K562 (cell line): ENCODE measurements around the gene MPL. TPM values are rescaled to one million over a fixed set of nuclear protein-coding genes. Genes with fewer than 3 reads are reported as not detected.

Source experiments
- ATAC-seq: fragments of 200-7000 bp; cut with Tn5 transposase; 3 replicates; pipeline ENCODE4 v1.9.1; 2020; ENCODE audit warnings: moderate library complexity
- BruUV-seq: library from RNA; stranded (reverse); fragments of 400-500 nt; replicated peaks from 2 replicates; lab custom pipeline; 2021; lab: Mats Ljungman, UMichigan
- CTCF ChIA-PET: fragments of 300-600 bp; formaldehyde crosslinking; extraction: SDS; loops from one replicate; lab custom pipeline; 2021; ENCODE audit warnings: low intra/inter-chr PET ratio; lab: Yijun Ruan, JAX
- POLR2A ChIA-PET: fragments of 300-600, 350-650 bp; sonication (Branson Sonifier 250); formaldehyde crosslinking; extraction: SDS; loops from one replicate; lab custom pipeline; 2021; ENCODE audit warnings: antibody characterized with exemption, inconsistent platforms; lab: Yijun Ruan, JAX
- DNase-seq, 4 experiments: peaks; one replicate each; pipeline versions ENCODE4 v3.0.0 to v3.0.0-alpha.2; 2011 to 2018; ENCODE audit warnings: low spot score in 3 of 4, mixed read lengths in 3 of 4; ENCODE audit errors: extremely low read depth in 1 of 4
- FAIRE-seq: peaks from 2 replicates; lab custom pipeline; 2011; peaks lifted over from hg19 to GRCh38; lab: Jason Lieb, UNC
- H2AFZ ChIP-seq: 2 replicates; pipeline ENCODE4 v1.6.0; 2011; ENCODE audit warnings: low read depth, low read length, control low read depth, inconsistent platforms
- H3K27ac ChIP-seq: fragments of 200-600 bp; 3 replicates; pipeline ENCODE4 v1.8.0; 2011; ENCODE audit warnings: low read depth, mild to moderate bottlenecking, control low read depth, inconsistent platforms, low read length, moderate library complexity, mixed read lengths; ENCODE audit errors: extremely low read depth
- H3K27me3 ChIP-seq, 2 experiments: fragments of 300-600 bp in 1 of 2; 2 replicates in 1 of 2; 3 replicates in 1 of 2; pipeline versions ENCODE4 v1.6.0 to v1.8.0; 2011; ENCODE audit warnings: inconsistent platforms in 2 of 2, low read length in 2 of 2, mild to moderate bottlenecking in 1 of 2, mixed read lengths in 1 of 2, moderate library complexity in 1 of 2; ENCODE audit not compliant: control insufficient read depth in 2 of 2, insufficient read depth in 2 of 2
- H3K36me3 ChIP-seq: fragments of 300-600 bp; 3 replicates; pipeline ENCODE4 v1.8.0; 2011; ENCODE audit warnings: mild to moderate bottlenecking, low read length, inconsistent platforms; ENCODE audit not compliant: control insufficient read depth, insufficient read depth
- H3K4me1 ChIP-seq, 2 experiments: fragments of 200-600 bp in 1 of 2; replicated peaks in 1 of 2; 2 replicates in 1 of 2; 3 replicates in 1 of 2; pipeline versions ENCODE4 v1.5.1 to v1.8.0; 2011; ENCODE audit warnings: inconsistent platforms in 2 of 2, low read length in 2 of 2, mild to moderate bottlenecking in 1 of 2, mixed read lengths in 1 of 2, moderate library complexity in 1 of 2; ENCODE audit not compliant: control insufficient read depth in 2 of 2, insufficient read depth in 2 of 2
- H3K4me2 ChIP-seq: 2 replicates; pipeline ENCODE4 v1.6.1; 2011; ENCODE audit warnings: low read length, control low read depth, inconsistent platforms, mixed read lengths; ENCODE audit not compliant: insufficient read depth
- H3K4me3 ChIP-seq: fragments of 200-600 bp; sonication (generic), shearing (Covaris generic); 2 replicates; pipeline ENCODE4 v1.5.1; 2016; ENCODE audit warnings: control low read depth, inconsistent platforms
- H3K79me2 ChIP-seq: fragments of 200-600 bp; 3 replicates; pipeline ENCODE4 v1.8.0; 2011; ENCODE audit warnings: low read length, inconsistent platforms; ENCODE audit not compliant: control insufficient read depth, insufficient read depth
- H3K9ac ChIP-seq, 2 experiments: 2 replicates each; pipeline versions ENCODE4 v1.6.0 to v1.6.1; 2011; ENCODE audit warnings: low read depth in 2 of 2, low read length in 2 of 2, control low read depth in 1 of 2, inconsistent platforms in 1 of 2, mild to moderate bottlenecking in 1 of 2, mixed read lengths in 1 of 2; ENCODE audit not compliant: insufficient read depth in 1 of 2
- H3K9me1 ChIP-seq: one replicate; pipeline ENCODE4 v1.6.0; 2011; ENCODE audit warnings: inconsistent platforms, mild to moderate bottlenecking, low read length, moderate library complexity; ENCODE audit not compliant: control insufficient read depth, insufficient read depth
- H3K9me3 ChIP-seq: replicated peaks from 2 replicates; pipeline ENCODE4 v1.5.1; 2011; ENCODE audit warnings: low read depth, low read length, inconsistent platforms; ENCODE audit not compliant: control insufficient read depth, insufficient read depth
- H4K20me1 ChIP-seq: replicated peaks from 2 replicates; pipeline ENCODE4 v1.6.1; 2011; ENCODE audit warnings: low read length, inconsistent platforms, mixed read lengths; ENCODE audit not compliant: control insufficient read depth, insufficient read depth
- BRCA1 ChIP-seq, 2 experiments: fragments of 450-650 bp in 1 of 2; sonication (generic) in 1 of 2; formaldehyde crosslinking in 1 of 2; IDR thresholded peaks; 2 replicates each; pipeline versions ENCODE4 v1.5.0 to v1.6.1; 2017 to 2020; ENCODE audit warnings: mild to moderate bottlenecking in 1 of 2, missing genetic modification reagents in 1 of 2
- CBFB ChIP-seq: sonication (generic); formaldehyde crosslinking; IDR thresholded peaks from 2 replicates; pipeline ENCODE4 v1.4.0; 2020; ENCODE audit warnings: mild to moderate bottlenecking, missing genetic modification reagents
- FOXJ2 ChIP-seq: fragments of 200-800 bp; sonication (Bioruptor generic); IDR thresholded peaks from 2 replicates; pipeline ENCODE4 v1.6.1; 2016; ENCODE audit warnings: missing genetic modification characterization, missing compliant biosample characterization
- FUS ChIP-seq: fragments of 200-400 bp; formaldehyde crosslinking; optimal IDR thresholded peaks from 2 replicates; pipeline ENCODE3; 2017; ENCODE audit warnings: low read depth, low read length
- HNRNPL ChIP-seq: fragments of 200-400 bp; formaldehyde crosslinking; IDR thresholded peaks from 2 replicates; pipeline ENCODE4 v1.6.1; 2017; ENCODE audit warnings: low read depth, mild to moderate bottlenecking, low read length
- MAFK ChIP-seq: IDR thresholded peaks from 2 replicates; pipeline ENCODE4 v1.6.1; 2011; ENCODE audit warnings: low read length, improper control_type of control experiment
- PML ChIP-seq: IDR thresholded peaks from 2 replicates; pipeline ENCODE4 v1.6.1; 2012; ENCODE audit warnings: low read length, inconsistent platforms
- SMAD1 ChIP-seq: fragments of 150-350 bp; IDR thresholded peaks from 2 replicates; pipeline ENCODE4 v1.6.1; 2014; ENCODE audit warnings: low read length, low read depth; ENCODE audit not compliant: partially characterized antibody
- SMARCB1 ChIP-seq: IDR thresholded peaks from 2 replicates; pipeline ENCODE4 v1.6.1; 2011; ENCODE audit warnings: improper control_type of control experiment, low read depth; ENCODE audit not compliant: insufficient read length
- ZNF224 ChIP-seq: sonication (generic); formaldehyde crosslinking; IDR thresholded peaks from 2 replicates; pipeline ENCODE4 v1.8.0; 2022; ENCODE audit warnings: mild to moderate bottlenecking, missing genetic modification reagents
- WGBS: fragments of 100-300 bp; shearing (Covaris generic); methylation state at CpG from one replicate; pipeline ENCODE4 v1.1.6; 2016; ENCODE audit warnings: low coverage, mixed read lengths; ENCODE audit not compliant: insufficient coverage; ENCODE audit errors: missing lambda C conversion rate; 5-methylcytosine and 5-hydroxymethylcytosine counted together
- in situ Hi-C: fragments of 300-500 bp; cut with MboI; formaldehyde crosslinking; loops from 4 replicates; pipeline ENCODE4 v1.15.0; 2018; ENCODE audit warnings: inconsistent platforms, mixed read lengths
- intact Hi-C: fragments of 100-400 bp; cut with micrococcal nuclease; formaldehyde crosslinking; loops from 2 replicates; pipeline ENCODE4 v1.14.2; 2022
- polyA plus RNA-seq, 8 experiments: library from polyadenylated mRNA; depleted of rRNA in 4 of 8; stranded (reverse) in 5 of 8; unstranded in 3 of 8; fragments of >200 nt; fragmentation: Nextera tagmentation in 2 of 8; fragmentation: Illumina TruSeq in 1 of 8; extraction: Ambion mirVana in 2 of 8; extraction: Trizol in 1 of 8; gene quantifications; 2 replicates each; pipeline versions ENCODE4 v1.2.1 to v1.2.3, GENCODE V29; 2011 to 2014; ENCODE audit warnings: inconsistent platforms in 1 of 8, missing spikeins in 1 of 8
- total RNA-seq, 7 experiments: library from RNA; depleted of rRNA in 6 of 7; stranded (reverse); fragments of >200 nt in 6 of 7; fragmentation: Illumina TruSeq in 2 of 7; extraction: Trizol in 2 of 7; gene quantifications; 2 replicates each; pipeline versions ENCODE4 v1.2.1 to v1.2.3, GENCODE V29; 2011 to 2021; ENCODE audit warnings: low replicate concordance in 1 of 7
- TF ChIP-seq, protein P1 (sequence below): fragments of 450-650 bp; IDR thresholded peaks from 2 replicates; pipeline ENCODE4 v1.6.1; 2016
- TF ChIP-seq, protein P2 (sequence below): sonication (generic); formaldehyde crosslinking; IDR thresholded peaks from 2 replicates; pipeline ENCODE4 v1.8.1; 2022; ENCODE audit warnings: missing genetic modification reagents

Gene MPL
- total and polyA plus RNA-seq, 9 of the 15 experiments (the other 6 are each of a cell fraction or from before 2014, with no cell fraction given) = not detected

DNA sequence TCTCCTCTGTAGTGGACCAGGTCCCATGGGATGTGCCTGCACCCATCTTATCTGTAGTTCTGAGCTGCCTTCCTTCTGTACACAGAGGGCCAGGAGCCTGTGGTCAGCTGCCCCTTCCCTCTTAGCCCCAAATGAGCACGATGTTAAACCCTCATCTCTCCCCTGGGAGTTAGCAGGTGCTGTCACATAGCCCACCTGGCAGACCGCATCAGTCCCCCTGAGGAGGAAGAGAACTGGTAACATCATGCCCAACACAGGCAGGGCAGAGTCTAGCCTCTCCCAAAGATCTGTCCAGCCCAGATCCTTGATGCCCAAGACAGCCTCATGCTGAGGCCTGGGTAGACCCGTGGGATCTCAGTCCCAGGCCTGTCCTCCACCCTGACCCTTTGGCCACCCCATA, 32.2 kb upstream of the MPL start:
- intact Hi-C loops (no loop called here), in situ Hi-C loops (no loop called here)
- ChIA-PET CTCF (no interaction called here), POLR2A (interaction anchor here (0.6 kb wide), 1 partner anchor 52 kb away, joined by 3 read pairs; no protein-coding TSS in a partner anchor)
- TF ChIP-seq ZNF224 = no peak
- 0 out of 2 replicates have a peak, but pooled peaks cover 2% of the 10 kb centered on the region for H3K9me3 ChIP-seq
- no peak for DNase-seq
- peaks cover 4 to 19% of the 10 kb centered on the region in 2 experiments; a peak in 4 of 5 replicates for H3K4me1 ChIP-seq
- H3K9ac ChIP-seq = no peak overlapping the region
- 9% methylated on average over 3 of the region's 3 CpGs for WGBS
- H3K9me1 ChIP-seq = no peaks in the 10 kb centered on the region
- no peaks in the 10 kb centered on the region for H3K36me3 ChIP-seq
- H3K27me3 ChIP-seq = peaks cover 23 to 81% of the 10 kb centered on the region in 2 experiments
- peak overlapping the region; percentile 46; the same call in 1 of the 2 replicates for H2AFZ ChIP-seq
- no peak overlapping the region for H3K4me3 ChIP-seq
- H4K20me1 ChIP-seq = peaks cover 4% of the 10 kb centered on the region; the same call in 1 of the 2 replicates
- no peak for FAIRE-seq
- no TSS peak for BruUV-seq
- H3K79me2 ChIP-seq = no peaks in the 10 kb centered on the region
- ATAC-seq = no peak
- peak overlapping the region; percentile 44; the same call in 1 of the 2 replicates for H3K4me2 ChIP-seq
- no peak overlapping the region for H3K27ac ChIP-seq

DNA sequence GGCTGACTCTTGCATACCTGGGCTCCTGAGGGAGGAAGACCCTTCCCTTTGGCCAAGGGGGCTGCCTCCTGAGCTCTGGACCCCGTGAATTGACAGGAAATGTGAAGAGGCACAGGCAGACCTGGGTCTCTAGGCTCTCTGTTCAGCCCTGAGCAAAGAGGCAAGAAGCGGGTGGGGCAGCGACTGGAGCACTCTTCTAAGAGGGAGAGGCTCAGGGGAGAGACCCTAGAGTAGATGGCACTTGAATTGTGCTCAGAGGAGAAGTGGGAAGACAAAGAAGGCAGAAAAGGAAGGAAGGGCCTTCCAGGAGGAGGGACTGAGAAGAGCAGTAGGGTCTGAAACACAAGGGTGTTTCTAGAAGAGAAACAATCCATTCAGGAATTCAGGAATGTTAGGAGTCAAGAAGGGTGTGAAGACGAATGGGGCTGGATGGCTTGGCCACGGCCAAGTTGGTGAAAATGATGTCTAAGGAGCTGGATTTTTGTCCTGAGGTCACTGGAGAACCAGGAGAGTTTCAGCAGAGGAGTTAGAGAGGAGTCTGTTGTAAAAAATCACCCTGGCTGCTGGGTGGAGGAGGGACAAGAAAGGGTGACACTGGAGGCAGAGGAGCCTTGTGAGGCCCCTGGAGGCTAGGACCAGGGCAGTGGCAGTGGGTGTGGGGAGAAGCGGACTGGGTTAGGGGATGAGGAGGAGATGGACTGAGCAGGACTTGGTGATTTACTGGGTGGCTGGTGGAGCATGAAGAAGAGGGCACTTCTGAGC, 31.5 kb upstream of the MPL start:
- DNase-seq (no peak), ATAC-seq (no peak), FAIRE-seq (peak; percentile 57)
- in situ Hi-C loops = no loop called here
- intact Hi-C loops = no loop called here
- Histone ChIP-seq H3K79me2 (no peaks in the 10 kb centered on the region), H3K9me3 (0 out of 2 replicates have a peak, but pooled peaks cover 2% of the 10 kb centered on the region), H3K9me1 (no peaks in the 10 kb centered on the region), H3K27me3 (peaks cover 23 to 87% of the 10 kb centered on the region in 2 experiments), H3K36me3 (no peaks in the 10 kb centered on the region), H3K27ac (no peak overlapping the region), H4K20me1 (peaks cover 4% of the 10 kb centered on the region; the same call in 1 of the 2 replicates), H3K9ac (no peak overlapping the region), H3K4me1 (peaks cover 4 to 19% of the 10 kb centered on the region in 2 experiments; a peak in 4 of 5 replicates), H2AFZ (no peak overlapping the region), H3K4me2 (no peak overlapping the region), H3K4me3 (no peak overlapping the region)
- ChIA-PET CTCF (no interaction called here), POLR2A (interaction anchor here (0.8 to 1.5 kb wide), 3 partner anchors 24 to 83 kb away, joined by 4 to 7 read pairs (median 4); partner anchors contain the start of genes MED8 and SZT2)
- BruUV-seq = no TSS peak
- WGBS = 8% methylated on average over 6 of the region's 6 CpGs
- no peak for TF ChIP-seq SMARCB1
- TF ChIP-seq HNRNPL = no peak
- no peak for TF ChIP-seq FOXJ2 (tag)
- no peak for TF ChIP-seq SMAD1
- TF ChIP-seq PML = no peak
- TF ChIP-seq CBFB (CRISPR knock-in tag) = no peak
- TF ChIP-seq, protein P1, sequence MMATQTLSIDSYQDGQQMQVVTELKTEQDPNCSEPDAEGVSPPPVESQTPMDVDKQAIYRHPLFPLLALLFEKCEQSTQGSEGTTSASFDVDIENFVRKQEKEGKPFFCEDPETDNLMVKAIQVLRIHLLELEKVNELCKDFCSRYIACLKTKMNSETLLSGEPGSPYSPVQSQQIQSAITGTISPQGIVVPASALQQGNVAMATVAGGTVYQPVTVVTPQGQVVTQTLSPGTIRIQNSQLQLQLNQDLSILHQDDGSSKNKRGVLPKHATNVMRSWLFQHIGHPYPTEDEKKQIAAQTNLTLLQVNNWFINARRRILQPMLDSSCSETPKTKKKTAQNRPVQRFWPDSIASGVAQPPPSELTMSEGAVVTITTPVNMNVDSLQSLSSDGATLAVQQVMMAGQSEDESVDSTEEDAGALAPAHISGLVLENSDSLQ = no peak
- no peak for TF ChIP-seq MAFK
- TF ChIP-seq BRCA1 (IDR thresholded peaks at IDR 0.05) = no peak
- TF ChIP-seq BRCA1 (CRISPR knock-in tag; IDR thresholded peaks at IDR 0.05) = no peak
- no peak for TF ChIP-seq FUS
- TF ChIP-seq, protein P2, sequence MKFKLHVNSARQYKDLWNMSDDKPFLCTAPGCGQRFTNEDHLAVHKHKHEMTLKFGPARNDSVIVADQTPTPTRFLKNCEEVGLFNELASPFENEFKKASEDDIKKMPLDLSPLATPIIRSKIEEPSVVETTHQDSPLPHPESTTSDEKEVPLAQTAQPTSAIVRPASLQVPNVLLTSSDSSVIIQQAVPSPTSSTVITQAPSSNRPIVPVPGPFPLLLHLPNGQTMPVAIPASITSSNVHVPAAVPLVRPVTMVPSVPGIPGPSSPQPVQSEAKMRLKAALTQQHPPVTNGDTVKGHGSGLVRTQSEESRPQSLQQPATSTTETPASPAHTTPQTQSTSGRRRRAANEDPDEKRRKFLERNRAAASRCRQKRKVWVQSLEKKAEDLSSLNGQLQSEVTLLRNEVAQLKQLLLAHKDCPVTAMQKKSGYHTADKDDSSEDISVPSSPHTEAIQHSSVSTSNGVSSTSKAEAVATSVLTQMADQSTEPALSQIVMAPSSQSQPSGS (CRISPR knock-in tag) = no peak
